Daoy (cell line): ENCODE data around the gene DAPK1. TPM values are rescaled to one million over a fixed set of nuclear protein-coding genes. Genes with fewer than 3 reads are reported as not detected.
A peak's percentile ranks its signal among the peaks of the same experiment; 100 is the strongest.

Experiments used
- DNase-seq: peaks from one replicate; pipeline ENCODE4 v3.0.0-alpha.2; 2015; ENCODE audit warnings: low read depth
- total RNA-seq: library from RNA; depleted of rRNA; stranded (reverse); fragments of >200 nt; shearing (Covaris generic); gene quantifications from 2 replicates; pipeline ENCODE4 v1.2.3, GENCODE V29; 2014

Gene DAPK1
- total RNA-seq, 1 experiment from 2014 or later, result 31.3 TPM

GRCh38 chr9:87643107-87643650 lies 145.5 kb downstream of the DAPK1 start:
- no peak for DNase-seq

DNA sequence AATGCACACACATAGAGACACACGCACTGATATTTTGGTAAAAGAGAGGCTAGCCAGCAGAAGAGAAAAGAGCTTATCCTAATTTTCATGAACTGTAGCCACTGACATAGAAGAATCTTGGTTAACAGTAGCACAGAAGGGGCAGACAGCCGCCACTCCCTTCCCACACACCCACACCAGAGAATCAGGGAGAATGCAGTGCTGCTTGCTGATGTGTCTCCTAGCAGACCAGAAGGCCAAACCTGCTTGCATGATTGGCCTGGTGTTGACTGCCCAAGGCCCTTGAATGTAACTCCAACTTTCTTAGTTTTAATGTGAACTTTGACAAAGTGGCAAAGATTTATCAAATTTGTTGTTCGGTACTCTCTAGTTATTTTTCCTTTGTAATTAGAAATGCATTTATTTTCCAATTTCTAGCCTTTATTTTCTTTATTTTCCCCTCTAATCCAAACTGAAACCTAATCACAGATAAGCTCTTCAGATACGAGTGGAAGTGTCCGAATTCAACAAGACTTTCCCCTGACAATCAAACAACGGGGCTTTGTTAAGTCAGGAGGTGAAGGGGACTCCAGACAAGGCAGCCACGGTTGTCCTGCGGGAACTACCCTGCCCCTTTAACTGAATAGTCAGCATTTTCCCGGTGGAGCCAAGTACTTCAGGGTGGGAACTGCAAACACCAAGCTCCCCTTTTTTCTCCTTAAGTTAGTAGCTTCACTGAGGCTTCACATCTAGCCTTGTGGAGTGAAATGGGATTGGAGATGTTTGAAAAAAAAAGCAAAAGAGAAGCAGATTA lies 146.3 kb downstream of the DAPK1 start:
- no peak for DNase-seq

GRCh38 chr9:87644659-87645058 lies 147.0 kb downstream of the DAPK1 start:
- no peak for DNase-seq

GRCh38 chr9:87646546-87646945 lies 148.9 kb downstream of the DAPK1 start:
- no peak for DNase-seq

DNA sequence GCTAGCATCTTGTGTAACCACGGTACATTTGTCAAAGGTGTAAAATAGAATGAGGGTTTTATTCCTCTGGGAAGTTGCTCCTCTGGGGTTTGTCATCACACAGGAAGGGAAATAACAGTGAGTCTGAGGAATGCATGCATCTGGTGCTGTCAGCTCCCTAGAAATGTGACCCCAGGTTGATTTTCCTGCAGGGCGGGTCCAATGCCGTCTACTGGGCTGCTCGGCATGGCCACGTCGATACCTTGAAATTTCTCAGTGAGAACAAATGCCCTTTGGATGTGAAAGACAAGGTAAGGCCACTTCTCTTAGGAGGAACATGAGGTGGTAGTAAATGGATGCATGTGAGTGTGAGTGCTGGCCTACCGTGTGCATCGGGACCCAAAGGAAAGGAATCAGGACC lies 149.4 kb downstream of the DAPK1 start:
- DNase-seq, result no peak

DNA sequence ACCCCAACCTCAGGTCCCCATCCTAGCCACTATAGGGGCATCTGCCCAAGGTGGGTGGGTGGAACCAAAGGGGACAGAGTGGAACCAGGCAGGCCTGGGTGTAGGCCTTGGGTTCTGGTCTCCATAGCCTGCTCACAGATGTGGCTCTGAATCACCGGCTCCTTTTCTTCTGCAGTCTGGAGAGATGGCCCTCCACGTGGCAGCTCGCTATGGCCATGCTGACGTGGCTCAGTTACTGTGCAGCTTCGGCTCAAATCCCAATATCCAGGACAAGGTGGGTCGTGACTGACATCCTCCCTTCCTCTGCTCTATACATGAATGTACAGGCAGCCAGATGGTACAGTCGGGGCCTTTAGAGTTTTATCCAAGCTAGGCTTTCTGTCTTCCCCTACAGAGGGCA lies 150.9 kb downstream of the DAPK1 start:
- no peak for DNase-seq

GRCh38 chr9:87650611-87651295 lies 153.1 kb downstream of the DAPK1 start:
- DNase-seq, result no peak

- DNase-seq, result no peak
These were observed 153.8 kb downstream of the DAPK1 start for GRCh38 chr9:87651431-87651830.

DNA sequence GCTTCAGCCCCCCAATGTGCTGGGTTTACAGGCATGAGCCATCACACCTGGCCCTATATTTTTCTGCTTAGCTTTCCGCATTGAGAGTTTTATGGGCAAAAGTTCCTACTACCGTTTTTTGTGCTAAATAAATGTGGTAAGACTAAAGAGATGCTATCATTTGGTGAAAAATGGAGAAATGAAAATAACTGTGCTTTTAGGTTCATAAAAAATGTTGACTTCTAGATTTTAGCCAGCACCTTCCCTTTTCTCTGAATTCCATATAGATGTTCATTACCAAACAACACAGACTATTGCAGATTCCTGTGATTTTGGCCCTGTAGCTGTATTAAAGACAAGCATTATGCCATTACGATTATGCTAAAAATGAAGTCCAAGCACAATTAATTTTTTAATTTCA lies 156.3 kb downstream of the DAPK1 start:
- no peak for DNase-seq

DNA sequence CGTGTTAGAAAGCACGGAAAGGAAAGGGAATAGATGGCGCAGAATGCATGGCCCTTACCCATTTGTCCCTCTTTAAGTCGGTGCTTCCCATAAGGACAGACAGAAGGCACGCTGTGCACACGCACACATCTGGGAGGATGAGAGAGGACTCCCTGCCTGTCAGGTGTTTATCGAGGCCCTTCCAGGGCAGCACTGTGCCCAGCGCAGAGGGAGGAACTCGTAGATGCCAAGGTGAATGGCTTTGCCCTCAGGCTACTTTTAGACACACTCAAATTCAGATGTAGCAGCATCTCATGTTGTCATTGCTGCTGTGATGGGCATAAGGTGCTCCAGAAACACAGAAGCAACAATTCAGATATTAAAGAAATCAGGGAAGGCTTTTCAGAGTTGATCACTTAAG lies 158.1 kb downstream of the DAPK1 start:
- DNase-seq, result no peak

GRCh38 chr9:87656485-87656884 lies 158.8 kb downstream of the DAPK1 start:
- DNase-seq, result peak; percentile 65

DNA sequence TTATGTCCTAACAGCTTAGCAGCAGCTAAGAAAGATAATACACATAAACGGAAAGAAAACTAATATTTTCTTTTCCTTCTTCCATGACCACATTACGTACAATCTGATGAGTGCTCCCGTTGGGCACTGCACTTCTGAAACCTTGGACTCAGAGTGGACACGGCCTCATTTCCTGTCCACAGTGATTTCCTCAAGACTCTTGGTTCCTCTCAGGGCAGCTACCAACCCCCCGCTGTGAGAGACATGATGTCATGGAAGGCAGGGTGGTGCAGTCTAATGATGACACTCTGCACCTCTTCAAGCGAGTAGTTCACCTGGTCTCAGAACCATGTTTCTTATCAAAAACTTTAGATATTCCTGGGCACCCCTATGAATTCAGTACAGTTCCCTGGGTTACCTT lies 159.5 kb downstream of the DAPK1 start:
- peak; percentile 45 for DNase-seq

DNA sequence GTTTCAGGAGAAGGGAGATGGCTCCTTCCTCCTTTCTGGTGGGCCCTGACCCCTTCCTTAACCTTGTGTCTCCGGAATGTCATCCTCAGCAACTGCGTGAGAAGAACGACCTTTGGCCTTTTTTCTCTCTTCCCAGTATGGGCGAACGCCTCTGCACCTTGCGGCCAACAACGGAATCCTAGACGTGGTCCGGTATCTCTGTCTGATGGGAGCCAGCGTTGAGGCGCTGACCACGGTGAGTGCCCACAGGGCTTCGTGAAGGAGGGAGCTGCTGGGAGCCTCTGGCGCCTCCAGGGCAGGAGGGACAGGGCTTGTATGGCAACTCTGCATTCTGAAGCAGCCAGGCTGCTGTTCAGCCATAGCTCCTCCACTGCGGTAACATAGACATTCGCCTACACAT lies 160.2 kb downstream of the DAPK1 start:
- DNase-seq, result no peak

- no peak for DNase-seq
These were observed 160.8 kb downstream of the DAPK1 start for GRCh38 chr9:87658511-87658910.

DNA sequence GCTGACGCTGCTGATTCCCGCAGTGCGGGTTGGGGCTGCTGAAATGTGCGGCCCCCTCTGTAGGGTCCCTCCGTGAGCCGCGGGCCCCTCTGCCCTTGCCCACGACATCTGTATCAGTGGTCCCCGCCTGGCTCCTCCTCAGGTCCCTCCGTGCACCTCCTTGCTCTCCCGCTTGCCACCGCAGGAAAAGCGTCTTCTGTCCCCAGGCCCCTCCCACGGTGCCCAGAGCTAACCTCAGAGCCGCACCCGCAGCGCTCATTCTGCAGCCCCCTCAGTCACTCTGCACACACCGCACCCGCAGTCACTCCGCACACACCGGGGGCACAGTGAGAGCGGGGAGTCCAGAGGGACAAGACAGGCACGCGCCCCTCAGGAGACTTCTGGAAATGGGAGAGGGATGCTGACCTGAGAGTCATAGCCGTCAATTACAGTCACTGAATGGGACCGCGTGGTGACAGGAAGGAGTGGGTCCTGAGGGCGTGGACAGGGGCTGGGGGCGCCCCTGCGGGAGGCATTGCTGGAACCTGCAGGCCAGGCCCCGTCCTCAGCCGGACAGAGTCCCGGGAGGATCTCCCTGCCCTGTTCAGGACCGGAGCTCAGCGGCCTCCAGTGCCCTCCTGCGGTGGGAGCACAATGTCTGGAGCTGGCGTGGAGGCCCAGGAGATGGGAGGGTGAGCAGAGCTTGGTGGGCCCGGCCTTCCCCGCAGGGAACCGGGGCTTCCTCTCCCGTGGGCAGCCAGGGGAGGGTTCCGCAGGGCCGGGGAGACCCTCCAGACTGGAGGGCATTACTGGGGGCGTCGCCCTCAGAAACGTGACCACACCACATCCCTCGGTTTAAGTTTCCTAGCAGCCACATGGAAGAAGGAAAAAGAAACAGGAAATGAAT lies 162.1 kb downstream of the DAPK1 start:
- DNase-seq, result no peak

- DNase-seq, result no peak
These were observed 163.6 kb downstream of the DAPK1 start for GRCh38 chr9:87661241-87661640.

DNA sequence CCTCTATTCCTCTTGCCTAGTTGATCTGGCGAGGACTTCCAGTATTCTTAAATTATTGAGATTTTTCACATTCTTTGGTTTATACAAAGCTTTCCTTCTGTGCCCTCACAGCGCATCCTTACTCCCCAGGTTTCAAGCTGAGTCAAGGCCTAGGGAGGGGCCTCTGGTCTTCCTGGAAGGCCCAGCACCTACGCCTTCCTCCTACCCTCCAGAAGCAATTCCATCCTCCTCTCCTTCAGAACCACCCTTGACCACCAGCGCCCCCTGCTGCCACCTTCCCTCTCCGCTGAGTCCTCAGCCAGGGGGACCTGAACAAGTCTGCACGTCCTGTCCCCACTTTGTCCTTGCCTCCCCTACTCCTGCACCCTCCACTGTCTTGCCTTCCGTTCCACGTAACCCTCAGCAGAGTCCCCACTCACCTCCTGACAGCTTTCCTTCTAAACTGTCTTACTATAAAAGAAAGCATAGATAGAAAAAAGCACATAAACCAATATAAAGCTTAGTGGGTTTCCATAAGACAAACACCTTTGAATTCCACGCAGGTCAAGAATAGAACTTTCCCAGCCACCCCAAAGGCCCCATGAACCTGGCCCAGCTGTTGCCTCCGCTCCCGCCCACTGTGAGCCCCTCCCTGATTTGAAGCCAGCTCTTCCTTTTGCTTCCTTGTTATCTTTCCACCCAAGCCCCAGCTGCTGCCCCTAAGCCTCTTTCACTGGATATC lies 165.3 kb downstream of the DAPK1 start:
- peak; percentile 88 for DNase-seq

DNA sequence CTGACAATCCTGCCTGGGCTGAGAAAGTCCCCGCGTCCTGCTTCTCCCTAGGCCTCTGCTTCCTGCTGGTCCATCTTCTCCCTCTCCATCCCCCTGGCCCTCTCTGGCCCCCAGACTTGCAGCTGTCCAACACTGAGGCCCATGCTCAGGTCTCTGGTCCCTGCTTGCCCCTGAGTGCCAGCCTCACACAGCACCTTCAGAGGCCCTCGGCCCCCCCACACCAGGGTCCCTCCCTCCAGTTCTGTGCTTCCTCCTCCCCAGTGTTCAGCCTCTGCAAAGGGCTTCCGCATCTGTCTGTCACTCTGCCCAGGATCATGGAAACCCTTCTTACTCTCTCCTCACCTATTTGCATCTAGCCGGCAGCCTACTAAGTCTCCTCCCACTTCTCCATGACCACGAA lies 165.9 kb downstream of the DAPK1 start:
- no peak for DNase-seq

DNA sequence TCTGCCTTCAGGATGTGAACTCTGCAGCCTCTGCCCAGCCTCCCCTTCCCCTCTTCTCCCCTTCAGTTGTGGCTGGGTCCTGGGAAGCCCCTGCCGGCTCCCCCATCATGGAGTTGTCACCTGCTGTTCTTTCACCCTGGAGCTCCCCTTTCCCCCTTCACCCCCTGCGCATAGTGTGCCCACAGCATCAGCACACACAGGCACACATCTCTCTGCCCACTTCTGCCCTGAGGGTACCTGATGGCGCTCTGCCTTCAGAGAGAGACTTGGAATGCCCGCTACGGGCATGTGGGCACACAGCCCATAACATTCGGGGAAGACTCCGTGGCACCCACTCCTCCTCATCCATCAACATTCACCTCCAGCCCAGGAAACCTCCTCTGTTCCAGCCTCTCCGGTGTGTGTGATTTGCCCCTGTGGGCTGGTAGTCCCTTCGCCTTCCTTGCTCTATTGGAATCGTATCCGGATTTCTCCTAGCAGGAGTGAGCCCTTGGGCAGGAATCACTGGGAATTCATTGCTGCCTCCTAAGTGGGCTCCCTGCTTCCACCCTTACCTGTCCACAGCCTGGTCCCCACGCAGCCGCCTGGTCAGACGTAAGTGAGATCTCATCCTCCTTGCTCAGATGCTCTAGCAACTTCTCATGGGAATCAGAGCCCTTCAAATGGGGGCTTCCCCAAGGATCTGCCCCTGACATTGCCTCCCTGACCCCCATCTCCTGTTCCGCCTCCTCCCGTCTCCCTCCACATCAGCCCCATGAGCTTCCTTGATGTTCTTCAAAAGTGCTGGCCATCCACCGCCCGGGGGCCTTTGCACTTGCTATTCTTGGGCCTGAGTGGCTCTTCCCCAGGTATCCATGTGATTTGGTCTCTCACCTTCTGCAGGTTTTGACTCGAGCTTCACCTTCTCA lies 166.7 kb downstream of the DAPK1 start:
- no peak for DNase-seq

DNA sequence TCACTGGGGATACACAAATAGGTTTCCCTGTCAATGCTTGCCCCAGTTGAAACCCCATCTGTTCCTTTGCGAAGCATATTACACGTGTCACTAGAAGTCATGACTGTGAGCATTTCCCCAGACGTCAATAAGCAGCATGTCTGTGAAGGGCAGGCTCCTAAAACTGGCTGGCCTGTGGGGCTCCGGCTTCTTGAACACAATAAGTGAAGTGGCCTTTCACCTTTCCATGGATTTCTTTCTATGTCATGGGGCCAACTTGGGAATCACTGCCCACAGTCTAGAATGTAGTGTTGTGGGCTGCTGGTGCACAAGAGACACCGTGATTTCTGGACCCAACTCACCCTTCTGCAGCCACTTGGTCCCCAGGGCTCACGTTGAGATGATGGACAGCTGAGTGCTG lies 167.8 kb downstream of the DAPK1 start:
- no peak for DNase-seq
